Testis (tissue), 5 donors: Measurements from ENCODE around the gene ZCCHC13. TPM values are rescaled to one million over a fixed set of nuclear protein-coding genes. Genes with fewer than 3 reads are reported as not detected.
"Not testable (repeated sequence)": the region's sequence is repeated elsewhere in the genome, so short reads cannot be mapped to it uniquely, and the experiment has no call there.

Experiments used
- DNase-seq: peaks from one replicate; pipeline ENCODE4 v3.0.0-alpha.2; 2019
- H3K27ac ChIP-seq, 2 donors: fragments of 200-600 bp; sonication (generic); one replicate each; pipeline ENCODE4 v1.5.1; 2019
- H3K27me3 ChIP-seq: fragments of 200-600 bp; sonication (generic); one replicate; pipeline ENCODE4 v1.5.1; 2019
- H3K36me3 ChIP-seq: fragments of 200-600 bp; sonication (generic); one replicate; pipeline ENCODE4 v1.5.1; 2017; ENCODE audit warnings: low read depth; ENCODE audit errors: missing control alignments
- H3K4me1 ChIP-seq: fragments of 200-600 bp; sonication (generic); one replicate; pipeline ENCODE4 v1.5.1; 2019
- H3K4me3 ChIP-seq, 2 donors: fragments of 200-600 bp; sonication (generic); one replicate each; pipeline ENCODE4 v1.5.1; 2017 to 2019
- H3K9me3 ChIP-seq: fragments of 200-600 bp; sonication (generic); one replicate; pipeline ENCODE4 v1.5.1; 2017
- CTCF ChIP-seq, 3 experiments: fragments of 450-650 bp in 2 of 3; fragments of 200-600 bp in 1 of 3; sonication (generic) in 1 of 3; IDR thresholded peaks; one replicate each; pipeline ENCODE4 v1.5.1; 2016 to 2019; ENCODE audit warnings: antibody characterized with exemption in 3 of 3, mild to moderate bottlenecking in 2 of 3, moderate library complexity in 1 of 3
- POLR2A ChIP-seq: fragments of 450-650 bp; IDR thresholded peaks from one replicate; pipeline ENCODE4 v1.6.1; 2017; ENCODE audit warnings: antibody characterized with exemption, mild to moderate bottlenecking, moderate library complexity
- WGBS, 2 donors: methylation state at CpG; one replicate each; pipeline ENCODE4 v1.1.5; 2018; 5-methylcytosine and 5-hydroxymethylcytosine counted together
- intact Hi-C: fragments of 100-400 bp; cut with DNase I; formaldehyde crosslinking; loops from one replicate; pipeline ENCODE4 v1.15.1; 2023; ENCODE audit warnings: low total_unique reads
- long read RNA-seq, 2 donors: transcript quantifications; one replicate each; lab custom pipeline, GENCODE V29; 2026
- polyA plus RNA-seq: library from polyadenylated mRNA; stranded (reverse); fragments of 350-450 nt; fragmentation: Illumina TruSeq; extraction: RNeasy Lipid Tissue Mini Kit (QIAGEN cat#74804); gene quantifications from one replicate; pipeline ENCODE4 v1.2.3, GENCODE V29; 2014; ENCODE audit warnings: low read depth, low replicate concordance; ENCODE audit not compliant: insufficient read depth
- total RNA-seq, 2 donors: library from RNA; depleted of rRNA; stranded (reverse); fragments of >200 nt; gene quantifications; one replicate each; pipeline ENCODE4 v1.2.3, GENCODE V29; 2016

The ZCCHC13 gene
- total RNA-seq (10 to 100 TPM; 13.6 to 30.3 TPM), polyA plus RNA-seq (25.9 TPM)
- long read RNA-seq, donor 1: 0 reads
- long read RNA-seq, donor 2, partial matches to known transcripts: 0 of 1 reads
- long read RNA-seq, donor 2, other reads (novel, unspliced or antisense): 0 of 1 reads

DNA sequence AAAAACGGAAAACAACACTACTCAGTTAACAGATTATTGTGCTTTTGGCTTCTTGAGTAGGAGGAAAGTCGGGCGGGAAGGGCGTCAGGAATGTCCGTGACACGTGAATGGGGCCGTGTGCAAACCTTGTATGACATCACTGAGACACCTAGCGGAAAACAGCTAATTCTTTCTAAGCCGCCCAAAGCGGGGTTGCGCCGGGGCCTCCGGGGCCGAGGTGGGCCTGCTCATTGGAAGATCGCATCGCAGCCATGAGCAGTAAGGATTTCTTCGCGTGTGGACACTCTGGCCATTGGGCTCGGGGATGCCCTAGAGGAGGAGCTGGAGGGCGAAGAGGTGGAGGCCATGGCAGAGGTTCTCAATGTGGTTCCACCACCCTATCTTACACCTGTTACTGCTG lies at the start of gene ZCCHC13:
TSS of gene ZCCHC13 (plus strand) at position 165 of the 400 bp plus-strand sequence. CDS start at position 252, 87 bp downstream.
- no peak within 1 kb of the TSS for H3K4me3 ChIP-seq
- H3K9me3 ChIP-seq: no peaks in the 10 kb centered on the region
- H3K27me3 ChIP-seq: no peaks in the 10 kb centered on the region
- TF ChIP-seq POLR2A: no peak
- no peak for TF ChIP-seq CTCF (IDR thresholded peaks at IDR 0.05)
- H3K36me3 ChIP-seq: no peaks in the 10 kb centered on the region
- no peaks in the 10 kb centered on the region for H3K4me1 ChIP-seq
- 68 to 82% methylated on average over 17 to 20 of the region's 20 CpGs for WGBS, 2 donors
- intact Hi-C loops: no loop called here
- H3K27ac ChIP-seq: no peak within 1 kb of the TSS
- peak; percentile 30 for DNase-seq

- H3K36me3 ChIP-seq, H3K4me3 ChIP-seq, H3K27me3 ChIP-seq, H3K27ac ChIP-seq, H3K9me3 ChIP-seq, intact Hi-C loops, H3K4me1 ChIP-seq, DNase-seq: not testable (repeated sequence)
- 83 to 95% methylated on average over 1 of the region's 1 CpG for WGBS, 2 donors
These were observed 45.9 kb upstream of the ZCCHC13 start for GRCh38 chrX:74258111-74258510.

GRCh38 chrX:74259885-74260491 lies 44.0 kb upstream of the ZCCHC13 start:
- TF ChIP-seq POLR2A (no peak), CTCF (IDR thresholded peaks at IDR 0.05) (no peak)
- H3K27me3 ChIP-seq: no peaks in the 10 kb centered on the region
- H3K4me1 ChIP-seq: no peaks in the 10 kb centered on the region
- no peaks in the 10 kb centered on the region for H3K36me3 ChIP-seq
- no peak for DNase-seq
- H3K27ac ChIP-seq: no peak overlapping the region
- 62 to 65% methylated on average over 4 of the region's 4 CpGs for WGBS, 2 donors
- no peak overlapping the region for H3K4me3 ChIP-seq
- no peaks in the 10 kb centered on the region for H3K9me3 ChIP-seq
- intact Hi-C loops: no loop called here

GRCh38 chrX:74262452-74263209 lies 41.3 kb upstream of the ZCCHC13 start:
- Histone ChIP-seq H3K36me3 (no peaks in the 10 kb centered on the region), H3K4me1 (no peaks in the 10 kb centered on the region), H3K27me3 (no peaks in the 10 kb centered on the region), H3K27ac (no peak overlapping the region), H3K9me3 (no peaks in the 10 kb centered on the region), H3K4me3 (no peak overlapping the region)
- 89 to 92% methylated on average over 1 of the region's 1 CpG for WGBS, 2 donors
- intact Hi-C loops: no loop called here
- TF ChIP-seq POLR2A: no peak
- TF ChIP-seq CTCF (IDR thresholded peaks at IDR 0.05): no peak
- DNase-seq: no peak

- intact Hi-C loops: no loop called here
- WGBS, 2 donors: 91 to 92% methylated on average over 3 of the region's 3 CpGs
- Histone ChIP-seq H3K9me3 (no peaks in the 10 kb centered on the region), H3K27ac (no peak overlapping the region), H3K4me3 (no peak overlapping the region), H3K4me1 (no peaks in the 10 kb centered on the region), H3K36me3 (no peaks in the 10 kb centered on the region), H3K27me3 (no peaks in the 10 kb centered on the region)
- DNase-seq: no peak
- TF ChIP-seq CTCF (IDR thresholded peaks at IDR 0.05) (no peak), POLR2A (no peak)
These were observed 33.6 kb upstream of the ZCCHC13 start for GRCh38 chrX:74270393-74270792.
